Stimulated activated CD8-positive, alpha-beta memory T cell treated with anti-CD3 and anti-CD28 coated beads, Interleukin-15, amount 100 ng/mL, for 24 hours (primary cell): ENCODE data around the gene BET1.

Source experiments
- DNase-seq: peaks from one replicate; pipeline ENCODE4 v3.0.0-alpha.2; 2020; ENCODE audit warnings: low read depth

BET1 gene

GRCh38 chr7:94011714-94012353 is 7.7 kb upstream of the BET1 start:
- DNase-seq: no peak

GRCh38 chr7:94008537-94008936 is 4.4 kb upstream of the BET1 start:
- no peak for DNase-seq

- DNase-seq: no peak
Measured at GRCh38 chr7:94005753-94006152, 1.6 kb upstream of the BET1 start.

- DNase-seq: no peak
Measured at GRCh38 chr7:94003446-94004023, 620 bp downstream of the BET1 start.

- DNase-seq: no peak
Measured at GRCh38 chr7:94001396-94001795, 2.8 kb downstream of the BET1 start.

GRCh38 chr7:93997868-93998267 is 6.3 kb downstream of the BET1 start:
- DNase-seq: no peak

DNA sequence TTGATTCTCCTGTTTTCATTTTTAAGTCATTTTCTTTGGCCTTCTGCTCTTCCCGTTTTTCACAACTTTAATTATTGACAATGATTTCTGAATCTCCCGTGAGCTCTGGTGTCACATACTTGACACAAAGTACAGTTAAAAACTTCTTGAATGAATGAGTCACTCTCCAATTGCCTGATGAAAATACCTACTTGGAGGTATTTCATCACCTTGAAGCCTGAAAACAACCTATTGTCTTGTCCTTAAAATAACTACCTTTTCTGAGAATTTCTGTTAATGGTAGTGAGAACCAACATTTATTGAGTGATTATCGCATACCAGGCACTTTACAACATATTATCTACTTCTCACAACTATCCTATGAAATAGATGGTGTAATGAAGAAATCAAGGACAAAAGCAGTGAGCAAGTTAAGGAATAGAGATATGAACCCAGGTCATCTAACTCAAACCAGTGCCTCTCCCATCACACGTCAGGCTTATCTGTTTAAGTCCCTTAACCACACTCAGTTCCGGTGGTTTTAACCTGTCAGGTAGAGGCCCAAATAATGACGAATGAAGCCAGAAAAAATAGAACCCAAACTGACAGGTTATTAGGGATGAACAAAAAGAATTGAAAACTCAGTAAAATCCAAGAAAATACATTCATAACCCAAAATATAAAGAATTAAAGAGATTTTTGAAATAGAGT is 11.6 kb downstream of the BET1 start:
- no peak for DNase-seq

DNA sequence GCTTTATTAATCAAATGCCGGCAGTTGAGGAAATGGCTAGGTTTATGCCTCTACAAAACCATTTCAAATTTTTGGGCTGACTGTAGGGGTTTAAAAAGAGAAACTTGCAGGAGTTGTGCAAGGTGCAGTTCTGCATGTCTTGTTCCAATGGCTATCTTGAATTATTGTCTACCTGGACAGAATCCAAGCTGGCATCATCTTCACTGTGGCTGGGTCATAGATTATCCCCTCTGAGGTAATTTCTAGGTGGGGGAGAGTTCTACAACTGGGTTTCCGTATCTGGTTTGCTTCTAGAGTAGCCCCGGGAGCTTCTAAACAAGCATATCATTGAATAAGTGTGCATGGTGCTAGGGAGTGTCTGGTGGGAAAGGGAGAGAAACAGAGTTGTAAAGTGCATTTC is 16.9 kb downstream of the BET1 start:
- DNase-seq: no peak

- no peak for DNase-seq
Measured at GRCh38 chr7:93985101-93985500, 19.1 kb downstream of the BET1 start.

GRCh38 chr7:93984024-93984423 is 20.1 kb downstream of the BET1 start:
- DNase-seq: no peak

DNA sequence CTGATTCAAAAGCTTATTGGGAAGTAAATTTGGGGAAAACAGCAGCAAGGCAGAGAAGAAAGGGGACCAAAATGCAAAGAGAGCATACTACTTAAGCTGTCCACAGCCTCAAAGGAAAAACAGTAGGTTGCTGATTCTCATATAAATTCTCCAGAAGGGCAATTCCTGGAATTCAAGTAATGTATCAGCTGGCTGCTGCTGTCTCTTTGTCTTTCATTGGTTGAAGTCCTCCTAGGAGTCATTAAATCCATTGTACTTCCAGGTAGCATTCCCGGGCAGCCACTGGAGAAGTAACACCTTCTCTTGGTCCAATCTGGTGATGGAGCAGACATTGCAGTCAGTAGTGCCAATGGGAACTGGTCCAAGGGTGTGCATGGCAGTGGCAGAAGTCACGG is 22.7 kb downstream of the BET1 start:
- no peak for DNase-seq

DNA sequence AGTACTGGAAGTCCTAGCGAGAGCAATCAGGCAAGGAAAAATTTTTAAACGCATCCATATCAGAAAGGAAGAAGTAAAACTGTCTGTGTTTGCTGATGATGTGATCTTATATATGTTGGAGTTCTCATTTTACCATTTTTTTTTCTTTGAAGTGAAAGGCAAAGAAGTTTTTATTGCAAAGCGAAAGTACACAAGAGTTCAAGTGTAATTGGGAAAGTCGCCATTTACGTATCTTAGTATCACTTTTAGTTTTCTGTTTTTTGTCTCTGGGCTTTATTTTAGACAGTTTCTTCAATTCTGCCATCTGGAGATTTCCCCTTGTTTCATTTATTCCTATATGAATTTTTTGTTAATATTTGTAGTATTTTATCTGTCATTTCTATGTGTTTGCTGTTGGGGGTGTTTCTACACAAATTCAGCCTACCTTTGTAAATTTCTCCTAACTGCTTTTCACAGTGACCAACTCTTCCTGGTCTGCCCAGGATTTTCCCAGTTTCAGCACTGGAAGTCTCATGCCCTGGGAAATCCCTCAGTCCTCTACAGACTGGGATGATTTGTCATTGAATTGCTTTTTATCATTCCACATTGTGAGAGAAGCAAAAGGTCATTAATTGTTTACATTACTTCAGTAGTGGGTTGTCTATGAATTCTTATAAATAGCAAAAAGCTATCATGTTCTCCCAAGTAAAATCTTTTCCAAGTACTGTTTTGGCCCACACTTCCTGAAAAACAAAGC is 23.2 kb downstream of the BET1 start:
- DNase-seq: no peak

- no peak for DNase-seq
Measured at GRCh38 chr7:93977211-93977950, 26.8 kb downstream of the BET1 start.

GRCh38 chr7:93973134-93973533 is 31.0 kb downstream of the BET1 start:
- no peak for DNase-seq

DNA sequence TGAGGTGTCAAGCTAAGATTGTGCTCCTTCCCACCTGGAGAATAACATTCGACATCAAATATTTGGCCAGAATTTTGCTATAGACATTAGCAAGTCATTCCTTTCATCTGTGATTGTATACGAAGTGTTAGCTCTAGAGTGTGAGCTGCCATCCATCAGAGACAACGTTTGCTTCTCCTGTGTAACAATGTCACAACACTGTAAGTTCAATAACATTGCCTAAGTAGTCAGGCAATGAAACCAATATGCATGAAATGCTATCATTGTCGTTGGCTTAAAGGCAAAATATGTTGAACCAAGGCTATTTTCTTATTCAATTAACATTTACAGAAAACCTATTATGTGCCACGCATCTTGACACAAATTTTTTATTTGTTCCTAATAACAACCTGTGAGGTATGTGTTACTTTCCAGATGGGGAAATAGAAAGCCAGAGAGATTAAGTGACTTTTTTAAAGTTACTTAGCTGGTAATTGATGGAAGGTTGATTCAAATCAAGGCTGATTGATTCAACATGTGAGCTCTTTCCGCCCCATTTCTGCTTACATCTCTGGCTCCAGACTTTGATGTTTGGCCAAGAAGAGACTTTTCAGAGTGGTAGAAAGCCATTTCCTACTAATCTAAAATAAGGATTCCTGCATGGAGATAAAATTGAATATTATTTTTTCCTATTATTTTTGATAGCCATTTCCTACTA is 32.0 kb downstream of the BET1 start:
- no peak for DNase-seq

- DNase-seq: no peak
Measured at GRCh38 chr7:93968911-93969620, 35.1 kb downstream of the BET1 start.

GRCh38 chr7:93964813-93965212 is 39.3 kb downstream of the BET1 start:
- DNase-seq: no peak

- no peak for DNase-seq
Measured at GRCh38 chr7:93964262-93964661, 39.9 kb downstream of the BET1 start.

- no peak for DNase-seq
Measured at GRCh38 chr7:93960986-93961385, 43.2 kb downstream of the BET1 start.

DNA sequence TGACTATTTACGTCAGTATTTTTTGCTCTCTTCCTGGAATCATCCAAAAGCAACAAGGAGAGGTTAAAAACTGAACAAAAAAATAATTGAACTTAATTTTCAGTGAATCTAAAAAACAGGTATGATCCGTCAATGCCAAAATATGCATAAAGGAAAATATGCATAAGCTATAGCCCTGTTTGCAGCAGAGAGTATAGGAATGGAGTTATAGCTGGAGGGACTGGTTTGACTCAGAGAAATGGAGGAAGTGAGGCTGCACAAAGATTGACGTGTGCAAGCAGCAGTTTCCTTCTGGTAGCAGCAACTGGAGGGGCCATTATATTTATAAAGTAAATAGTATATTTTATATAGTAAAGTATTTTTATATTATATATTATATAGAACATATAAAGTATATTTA is 45.5 kb downstream of the BET1 start:
- no peak for DNase-seq

DNA sequence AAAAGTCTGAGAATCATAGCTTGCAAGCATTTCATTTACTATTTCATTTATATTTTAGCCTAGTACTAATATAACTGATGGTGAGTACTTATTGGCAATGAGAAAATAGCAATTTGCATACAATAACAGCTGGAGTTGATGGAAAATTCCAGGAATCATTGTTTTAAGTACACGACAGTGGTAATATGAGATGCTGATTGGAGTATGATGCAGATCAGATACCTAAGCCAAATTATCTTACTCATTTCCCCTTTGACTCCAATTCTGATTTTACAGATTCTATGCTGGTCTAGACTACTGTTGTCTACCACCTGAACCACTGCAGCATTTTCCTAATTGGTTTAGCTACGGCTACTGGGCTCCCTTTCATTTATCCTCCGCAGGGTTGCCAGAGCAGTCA is 45.9 kb downstream of the BET1 start:
- DNase-seq: no peak
